Measurements from ENCODE around the gene OLFML3. TPM values are rescaled to one million over a fixed set of nuclear protein-coding genes. Genes with fewer than 3 reads are reported as not detected.

Gene OLFML3
- total RNA-seq (1 to 10 TPM; 1.0 to 1.2 TPM), total RNA-seq (2.0 to 2.2 reads per million in 2 donors)

GRCh38 chr1:113978863-113979702 lies at the start of gene OLFML3:
OLFML3 (plus strand) TSS chr1:113979474; CDS start chr1:113979517, 43 bp downstream.
- H3K9me3 ChIP-seq (ENCODE audit: control insufficient read depth, low read length, poor library complexity, severe bottlenecking), result no peaks in the 10 kb centered on the region
- Mint-ChIP-seq H3K27ac (peak within 1 kb of the TSS; percentile 94), H3K4me1 (peaks cover 31% of the 10 kb centered on the region), H3K27me3 (no peaks in the 10 kb centered on the region), H3K36me3 (ENCODE audit: low read depth) (no peaks in the 10 kb centered on the region), H3K4me3 (peak within 1 kb of the TSS; percentile 80)
- peak; percentile 26 for ATAC-seq
- peak in 1 of 3 donors; percentile 32 for DNase-seq

- Mint-ChIP-seq H3K4me1 (peaks cover 55% of the 10 kb centered on the region), H3K27ac (peak overlapping the region; percentile 99), H3K4me3 (peak overlapping the region; percentile 98), H3K27me3 (no peaks in the 10 kb centered on the region), H3K36me3 (ENCODE audit: low read depth) (peaks cover 15% of the 10 kb centered on the region)
- peak; percentile 55 to 80 (median 72) for DNase-seq
- ATAC-seq, result peak; percentile 50
- H3K9me3 ChIP-seq (ENCODE audit: control insufficient read depth, low read length, poor library complexity, severe bottlenecking), result no peaks in the 10 kb centered on the region
These were observed 49.4 kb upstream of the OLFML3 start for GRCh38 chr1:113929750-113930498.

DNA sequence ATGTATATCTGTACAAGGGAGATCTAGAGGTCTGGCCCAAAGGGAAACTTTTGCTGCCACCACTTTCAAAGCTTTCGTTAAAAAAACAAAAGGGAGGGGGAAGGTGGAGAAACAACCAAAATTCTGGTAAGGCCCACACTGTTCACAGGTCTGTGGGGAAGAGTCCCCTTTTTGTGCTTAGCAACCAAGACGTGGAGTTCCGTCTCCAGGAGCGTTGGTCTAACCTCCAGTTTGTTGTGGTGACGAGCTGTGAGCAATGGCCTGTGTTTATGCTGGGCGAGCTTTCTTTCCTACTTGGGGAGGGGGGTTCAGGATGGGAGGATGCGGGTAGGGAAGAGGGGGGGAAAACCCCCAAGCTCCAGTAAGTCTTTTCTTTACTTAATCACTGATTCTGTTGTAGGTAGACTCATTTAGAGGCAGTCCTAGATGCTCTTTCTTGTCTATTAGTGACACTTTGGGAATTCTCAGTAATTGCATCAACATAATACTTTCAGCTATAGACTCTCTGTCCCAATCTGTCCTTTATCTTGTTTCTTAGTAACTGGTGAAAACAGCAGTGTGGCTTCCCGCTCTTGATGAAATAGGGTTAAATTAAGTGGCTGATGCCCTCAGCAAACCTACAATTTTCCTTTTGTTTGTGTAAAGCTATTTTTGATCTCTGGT lies 48.6 kb upstream of the OLFML3 start:
- peak; percentile 64 for ATAC-seq
- H3K4me3 Mint-ChIP-seq, result peak overlapping the region; percentile 98
- peaks cover 15% of the 10 kb centered on the region for H3K36me3 Mint-ChIP-seq (ENCODE audit: low read depth)
- no peaks in the 10 kb centered on the region for H3K27me3 Mint-ChIP-seq
- peak; percentile 44 to 79 (median 68) for DNase-seq
- peak overlapping the region; percentile 99 for H3K27ac Mint-ChIP-seq
- no peaks in the 10 kb centered on the region for H3K9me3 ChIP-seq (ENCODE audit: control insufficient read depth, low read length, poor library complexity, severe bottlenecking)
- H3K4me1 Mint-ChIP-seq, result peaks cover 61% of the 10 kb centered on the region

DNA sequence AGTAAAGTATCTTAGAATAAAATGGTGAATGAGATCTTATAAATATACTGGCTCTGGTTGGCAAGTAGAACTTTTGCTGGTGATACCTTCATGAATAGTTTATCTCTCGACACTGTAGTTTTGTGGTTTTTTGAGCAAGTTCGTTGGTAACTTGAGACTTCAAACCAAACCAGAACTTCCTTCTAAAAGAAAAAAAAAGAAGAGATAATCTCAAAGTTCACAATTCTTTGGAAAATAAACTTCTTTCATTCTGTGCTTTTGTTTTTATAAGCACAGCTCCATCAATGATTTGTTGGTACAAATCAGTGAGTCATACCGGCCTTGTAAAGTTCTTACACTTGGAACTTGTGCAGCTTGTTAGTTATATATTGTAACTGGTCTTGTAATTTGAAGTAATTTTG lies 47.8 kb upstream of the OLFML3 start:
- ATAC-seq (no peak), DNase-seq (no peak)
- Mint-ChIP-seq H3K4me1 (peaks cover 68% of the 10 kb centered on the region), H3K36me3 (ENCODE audit: low read depth) (peaks cover 15% of the 10 kb centered on the region), H3K27ac (peak overlapping the region; percentile 99), H3K27me3 (no peaks in the 10 kb centered on the region), H3K4me3 (peak overlapping the region; percentile 98)
- H3K9me3 ChIP-seq (ENCODE audit: control insufficient read depth, low read length, poor library complexity, severe bottlenecking), result no peaks in the 10 kb centered on the region

DNA sequence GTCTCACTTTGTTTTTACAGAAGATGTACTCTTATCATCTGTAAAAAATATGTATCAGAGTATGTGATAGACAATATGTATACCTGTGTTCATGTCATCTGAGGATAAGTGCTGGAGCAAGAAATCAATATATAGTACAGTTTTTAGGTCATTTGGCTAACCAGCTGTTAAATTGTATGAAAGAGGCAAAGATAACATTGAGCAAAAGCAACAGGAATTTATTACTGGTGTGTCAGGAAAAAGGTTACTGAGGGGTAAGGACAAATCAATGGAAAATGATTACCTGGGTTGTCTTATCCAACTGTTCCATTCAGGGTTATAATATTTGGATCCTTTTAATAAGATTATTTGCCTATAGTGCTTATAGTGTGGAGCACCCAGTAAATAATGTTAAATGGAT lies 45.3 kb upstream of the OLFML3 start:
- Mint-ChIP-seq H3K27me3 (no peaks in the 10 kb centered on the region), H3K4me1 (peaks cover 71% of the 10 kb centered on the region), H3K36me3 (ENCODE audit: low read depth) (peaks cover 21% of the 10 kb centered on the region), H3K27ac (peak overlapping the region; percentile 99), H3K4me3 (peak overlapping the region; percentile 98)
- DNase-seq (no peak), ATAC-seq (no peak)
- no peaks in the 10 kb centered on the region for H3K9me3 ChIP-seq (ENCODE audit: control insufficient read depth, low read length, poor library complexity, severe bottlenecking)

DNA sequence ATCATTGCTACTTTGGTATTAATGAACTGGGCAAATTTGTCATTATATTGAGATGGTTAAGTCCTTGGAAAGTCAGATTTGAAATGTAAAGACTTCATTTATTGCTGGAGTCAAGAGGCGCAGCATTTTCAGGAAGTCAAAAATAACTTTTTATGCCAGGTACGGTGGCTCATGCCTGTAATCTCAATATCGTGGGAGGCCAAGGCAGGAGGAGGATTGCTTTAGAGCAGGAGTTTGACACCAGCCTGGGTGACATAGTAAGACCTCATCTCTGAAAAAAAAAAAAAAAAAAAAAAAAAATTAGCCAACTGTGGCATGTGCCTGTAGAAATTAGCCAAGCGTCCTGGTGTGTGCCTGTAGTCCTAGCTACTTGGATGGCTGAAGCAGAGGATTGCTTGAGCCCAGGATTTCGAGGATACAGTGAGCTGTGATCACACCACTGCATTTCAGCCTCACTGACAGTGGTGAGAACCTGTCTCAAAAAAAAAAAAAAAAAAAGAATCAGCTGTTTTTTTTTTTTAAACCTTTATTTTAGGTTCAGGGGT lies 44.7 kb upstream of the OLFML3 start:
- H3K27me3 Mint-ChIP-seq, result no peaks in the 10 kb centered on the region
- H3K27ac Mint-ChIP-seq, result peak overlapping the region; percentile 99
- no peak for DNase-seq
- H3K4me3 Mint-ChIP-seq, result peak overlapping the region; percentile 98
- peaks cover 21% of the 10 kb centered on the region for H3K36me3 Mint-ChIP-seq (ENCODE audit: low read depth)
- H3K9me3 ChIP-seq (ENCODE audit: control insufficient read depth, low read length, poor library complexity, severe bottlenecking), result no peaks in the 10 kb centered on the region
- no peak for ATAC-seq
- peaks cover 74% of the 10 kb centered on the region for H3K4me1 Mint-ChIP-seq

GRCh38 chr1:113935176-113935575 lies 44.1 kb upstream of the OLFML3 start:
- no peaks in the 10 kb centered on the region for H3K9me3 ChIP-seq (ENCODE audit: control insufficient read depth, low read length, poor library complexity, severe bottlenecking)
- ATAC-seq (no peak), DNase-seq (no peak)
- Mint-ChIP-seq H3K4me3 (no peak overlapping the region), H3K36me3 (ENCODE audit: low read depth) (peaks cover 19% of the 10 kb centered on the region), H3K27ac (peak overlapping the region; percentile 93), H3K4me1 (peaks cover 78% of the 10 kb centered on the region), H3K27me3 (no peaks in the 10 kb centered on the region)

- DNase-seq (no peak), ATAC-seq (no peak)
- no peaks in the 10 kb centered on the region for H3K9me3 ChIP-seq (ENCODE audit: control insufficient read depth, low read length, poor library complexity, severe bottlenecking)
- Mint-ChIP-seq H3K36me3 (ENCODE audit: low read depth) (peaks cover 17% of the 10 kb centered on the region), H3K4me3 (no peak overlapping the region), H3K27me3 (no peaks in the 10 kb centered on the region), H3K4me1 (peaks cover 78% of the 10 kb centered on the region), H3K27ac (peak overlapping the region; percentile 93)
These were observed 43.3 kb upstream of the OLFML3 start for GRCh38 chr1:113935970-113936369.

DNA sequence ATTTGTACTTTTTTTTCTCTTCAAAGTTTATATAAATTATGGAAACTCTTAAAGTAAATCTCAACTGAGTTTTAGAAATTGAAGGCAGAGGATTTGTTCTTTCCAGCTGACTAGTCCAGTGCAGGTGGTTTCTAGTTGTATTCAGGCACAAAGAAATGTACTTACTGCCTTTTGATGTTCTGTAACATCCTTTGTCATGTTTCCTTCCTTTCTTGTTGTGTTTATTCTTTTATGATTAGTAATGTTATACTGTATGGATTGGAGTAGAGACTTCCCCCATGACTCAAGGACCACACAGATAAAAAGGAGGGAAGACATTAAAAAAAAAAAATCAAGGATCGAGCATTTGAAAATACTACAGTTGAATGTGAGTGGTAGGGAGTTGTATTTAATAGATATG lies 42.1 kb upstream of the OLFML3 start:
- peak overlapping the region; percentile 93 for H3K27ac Mint-ChIP-seq
- DNase-seq (no peak), ATAC-seq (peak; percentile 17)
- H3K4me3 Mint-ChIP-seq, result peak overlapping the region; percentile 77
- H3K9me3 ChIP-seq (ENCODE audit: control insufficient read depth, low read length, poor library complexity, severe bottlenecking), result no peaks in the 10 kb centered on the region
- H3K36me3 Mint-ChIP-seq (ENCODE audit: low read depth), result peaks cover 17% of the 10 kb centered on the region
- H3K4me1 Mint-ChIP-seq, result peaks cover 74% of the 10 kb centered on the region
- H3K27me3 Mint-ChIP-seq, result no peaks in the 10 kb centered on the region

- Mint-ChIP-seq H3K4me3 (no peak overlapping the region), H3K27me3 (no peaks in the 10 kb centered on the region), H3K27ac (peak overlapping the region; percentile 93), H3K4me1 (peaks cover 72% of the 10 kb centered on the region), H3K36me3 (ENCODE audit: low read depth) (peaks cover 15% of the 10 kb centered on the region)
- ATAC-seq (no peak), DNase-seq (no peak)
- H3K9me3 ChIP-seq (ENCODE audit: control insufficient read depth, low read length, poor library complexity, severe bottlenecking), result no peaks in the 10 kb centered on the region
These were observed 41.1 kb upstream of the OLFML3 start for GRCh38 chr1:113938192-113938591.

DNA sequence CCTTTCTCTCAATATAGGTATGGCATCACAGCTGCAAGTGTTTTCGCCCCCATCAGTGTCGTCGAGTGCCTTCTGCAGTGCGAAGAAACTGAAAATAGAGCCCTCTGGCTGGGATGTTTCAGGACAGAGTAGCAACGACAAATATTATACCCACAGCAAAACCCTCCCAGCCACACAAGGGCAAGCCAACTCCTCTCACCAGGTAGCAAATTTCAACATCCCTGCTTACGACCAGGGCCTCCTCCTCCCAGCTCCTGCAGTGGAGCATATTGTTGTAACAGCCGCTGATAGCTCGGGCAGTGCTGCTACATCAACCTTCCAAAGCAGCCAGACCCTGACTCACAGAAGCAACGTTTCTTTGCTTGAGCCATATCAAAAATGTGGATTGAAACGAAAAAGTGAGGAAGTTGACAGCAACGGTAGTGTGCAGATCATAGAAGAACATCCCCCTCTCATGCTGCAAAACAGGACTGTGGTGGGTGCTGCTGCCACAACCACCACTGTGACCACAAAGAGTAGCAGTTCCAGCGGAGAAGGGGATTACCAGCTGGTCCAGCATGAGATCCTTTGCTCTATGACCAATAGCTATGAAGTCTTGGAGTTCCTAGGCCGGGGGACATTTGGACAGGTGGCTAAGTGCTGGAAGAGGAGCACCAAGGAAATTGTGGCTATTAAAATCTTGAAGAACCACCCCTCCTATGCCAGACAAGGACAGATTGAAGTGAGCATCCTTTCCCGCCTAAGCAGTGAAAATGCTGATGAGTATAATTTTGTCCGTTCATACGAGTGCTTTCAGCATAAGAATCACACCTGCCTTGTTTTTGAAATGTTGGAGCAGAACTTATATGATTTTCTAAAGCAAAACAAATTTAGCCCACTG lies 38.7 kb upstream of the OLFML3 start:
- peak; percentile 77 for ATAC-seq
- peak overlapping the region; percentile 89 for H3K4me3 Mint-ChIP-seq
- H3K9me3 ChIP-seq (ENCODE audit: control insufficient read depth, low read length, poor library complexity, severe bottlenecking), result no peaks in the 10 kb centered on the region
- peaks cover 12% of the 10 kb centered on the region for H3K36me3 Mint-ChIP-seq (ENCODE audit: low read depth)
- H3K27ac Mint-ChIP-seq, result peak overlapping the region; percentile 93
- peak in 1 of 3 donors; percentile 34 for DNase-seq
- H3K27me3 Mint-ChIP-seq, result no peaks in the 10 kb centered on the region
- H3K4me1 Mint-ChIP-seq, result peaks cover 64% of the 10 kb centered on the region

DNA sequence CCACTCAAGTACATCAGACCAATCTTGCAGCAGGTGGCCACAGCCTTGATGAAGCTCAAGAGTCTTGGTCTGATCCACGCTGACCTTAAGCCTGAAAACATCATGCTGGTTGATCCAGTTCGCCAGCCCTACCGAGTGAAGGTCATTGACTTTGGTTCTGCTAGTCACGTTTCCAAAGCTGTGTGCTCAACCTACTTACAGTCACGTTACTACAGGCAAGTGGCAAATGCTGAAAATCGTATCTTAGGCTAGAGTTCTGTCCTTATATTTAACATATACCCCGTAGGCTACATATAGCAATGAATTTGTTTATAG lies 38.1 kb upstream of the OLFML3 start:
- ATAC-seq, result peak; percentile 2
- Mint-ChIP-seq H3K27me3 (no peaks in the 10 kb centered on the region), H3K4me1 (peaks cover 62% of the 10 kb centered on the region), H3K27ac (peak overlapping the region; percentile 93), H3K36me3 (ENCODE audit: low read depth) (peaks cover 12% of the 10 kb centered on the region), H3K4me3 (peak overlapping the region; percentile 89)
- DNase-seq, result no peak
- no peaks in the 10 kb centered on the region for H3K9me3 ChIP-seq (ENCODE audit: control insufficient read depth, low read length, poor library complexity, severe bottlenecking)
